OCI-LY7 (cell line): ENCODE measurements around the gene SCRT2.

Experiments
- CTCF ChIP-seq: fragments of 200-600 bp; sonication (generic); conservative IDR thresholded peaks from 2 replicates; pipeline ENCODE4 v1.5.1; 2014; ENCODE audit warnings: mild to moderate bottlenecking, antibody characterized with exemption, low read length, moderate library complexity, mixed read lengths
- EZH2phosphoT487 ChIP-seq: fragments of 200-600 bp; sonication (generic); IDR thresholded peaks from 2 replicates; pipeline ENCODE4 v1.6.1; 2018; ENCODE audit warnings: low read depth, borderline replicate concordance, mild to moderate bottlenecking, mixed run types, antibody characterized with exemption, low read length, moderate library complexity, mixed read lengths

GRCh38 chr20:669573-669972 lies 6.0 kb downstream of the SCRT2 start:
- TF ChIP-seq CTCF, result no peak
- no peak for TF ChIP-seq EZH2phosphoT487
